Measurements from ENCODE around the gene CFAP97D1.

DNA sequence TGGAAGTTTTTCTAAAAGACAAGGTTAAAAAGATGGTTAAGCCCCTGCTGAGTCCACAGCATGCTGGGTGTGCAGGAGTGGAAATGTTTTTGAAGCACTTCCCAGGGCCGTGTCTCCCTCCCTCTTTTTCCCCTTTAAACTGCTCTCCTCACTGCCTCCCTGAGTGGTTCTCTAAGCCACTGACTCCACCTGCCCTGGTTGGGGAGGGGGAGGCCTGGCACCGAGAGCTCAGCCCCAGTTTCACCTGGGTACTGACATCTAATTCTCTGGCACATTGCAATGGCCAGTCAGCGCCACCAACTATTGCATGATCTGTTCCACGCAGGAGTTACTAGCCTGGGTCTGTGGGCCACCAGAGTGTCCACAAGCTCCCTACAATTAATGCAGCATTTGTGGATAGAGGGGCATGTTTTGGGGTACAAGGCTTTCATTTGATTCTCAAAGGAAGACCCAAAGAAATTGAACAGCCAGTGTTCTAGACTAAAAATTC, 30.0 kb downstream of the CFAP97D1 start:
- TF ChIP-seq, protein P1, sequence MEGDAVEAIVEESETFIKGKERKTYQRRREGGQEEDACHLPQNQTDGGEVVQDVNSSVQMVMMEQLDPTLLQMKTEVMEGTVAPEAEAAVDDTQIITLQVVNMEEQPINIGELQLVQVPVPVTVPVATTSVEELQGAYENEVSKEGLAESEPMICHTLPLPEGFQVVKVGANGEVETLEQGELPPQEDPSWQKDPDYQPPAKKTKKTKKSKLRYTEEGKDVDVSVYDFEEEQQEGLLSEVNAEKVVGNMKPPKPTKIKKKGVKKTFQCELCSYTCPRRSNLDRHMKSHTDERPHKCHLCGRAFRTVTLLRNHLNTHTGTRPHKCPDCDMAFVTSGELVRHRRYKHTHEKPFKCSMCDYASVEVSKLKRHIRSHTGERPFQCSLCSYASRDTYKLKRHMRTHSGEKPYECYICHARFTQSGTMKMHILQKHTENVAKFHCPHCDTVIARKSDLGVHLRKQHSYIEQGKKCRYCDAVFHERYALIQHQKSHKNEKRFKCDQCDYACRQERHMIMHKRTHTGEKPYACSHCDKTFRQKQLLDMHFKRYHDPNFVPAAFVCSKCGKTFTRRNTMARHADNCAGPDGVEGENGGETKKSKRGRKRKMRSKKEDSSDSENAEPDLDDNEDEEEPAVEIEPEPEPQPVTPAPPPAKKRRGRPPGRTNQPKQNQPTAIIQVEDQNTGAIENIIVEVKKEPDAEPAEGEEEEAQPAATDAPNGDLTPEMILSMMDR (optimal IDR thresholded peaks at IDR 0.05 in 1 of 3, IDR thresholded peaks at IDR 0.05 in 1 of 3, conservative IDR thresholded peaks at IDR 0.05 in 1 of 3; ENCODE audit: extremely low read depth in 1 of 3, insufficient read depth in 2 of 3, low read length in 3 of 3): no peak
- TF ChIP-seq EZH2 (IDR thresholded peaks at IDR 0.05; ENCODE audit: low read length): no peak

All from keratinocyte (primary cell).